Muscle layer of colon (tissue), 2 donors: Measurements from ENCODE around the gene CRISP2.
"Not testable (repeated sequence)": the region's sequence is repeated elsewhere in the genome, so short reads cannot be mapped to it uniquely, and the experiment has no call there.

ENCODE experiments used
- H3K27ac ChIP-seq: one replicate; pipeline ENCODE4 v1.7.0; 2013; ENCODE audit warnings: low read depth, mild to moderate bottlenecking, low read length, moderate library complexity
- H3K27me3 ChIP-seq, 2 donors: one replicate each; pipeline ENCODE4 v1.7.0; 2013; ENCODE audit warnings: low read length in 2 of 2, mild to moderate bottlenecking in 2 of 2; ENCODE audit not compliant: insufficient read depth in 2 of 2, control insufficient read depth in 1 of 2
- H3K36me3 ChIP-seq: one replicate; pipeline ENCODE4 v1.7.0; 2013; ENCODE audit warnings: mild to moderate bottlenecking, low read length; ENCODE audit not compliant: insufficient read depth
- H3K4me1 ChIP-seq: one replicate; pipeline ENCODE4 v1.7.0; 2013; ENCODE audit warnings: mild to moderate bottlenecking, low read length; ENCODE audit not compliant: insufficient read depth
- H3K4me3 ChIP-seq, 2 donors: one replicate each; pipeline ENCODE4 v1.7.0; 2013; ENCODE audit warnings: low read length in 2 of 2, low read depth in 1 of 2, mild to moderate bottlenecking in 1 of 2, moderate library complexity in 1 of 2
- H3K9ac ChIP-seq: one replicate; pipeline ENCODE4 v1.7.0; 2013; ENCODE audit warnings: low read length
- H3K9me3 ChIP-seq: one replicate; pipeline ENCODE4 v1.7.0; 2013; ENCODE audit warnings: mild to moderate bottlenecking, low read length
- donor health status: abdominal sarcoma.
- donor health status: Adenocarcinoma of cecum.

The CRISP2 gene

GRCh38 chr6:49693512-49693911 lies 19.8 kb downstream of the CRISP2 start:
- Histone ChIP-seq H3K4me3 (no peak overlapping the region), H3K27me3 (no peaks in the 10 kb centered on the region), H3K27ac (no peak overlapping the region), H3K4me1 (no peaks in the 10 kb centered on the region), H3K9ac (no peak overlapping the region), H3K36me3 (no peaks in the 10 kb centered on the region), H3K9me3 (no peaks in the 10 kb centered on the region)

GRCh38 chr6:49692534-49692933 lies 20.8 kb downstream of the CRISP2 start:
- H3K9ac ChIP-seq = no peak overlapping the region
- H3K4me1 ChIP-seq = no peaks in the 10 kb centered on the region
- H3K27me3 ChIP-seq = no peaks in the 10 kb centered on the region
- no peak overlapping the region for H3K27ac ChIP-seq
- no peak overlapping the region for H3K4me3 ChIP-seq
- no peaks in the 10 kb centered on the region for H3K36me3 ChIP-seq
- no peaks in the 10 kb centered on the region for H3K9me3 ChIP-seq

- no peaks in the 10 kb centered on the region for H3K36me3 ChIP-seq
- no peak overlapping the region for H3K4me3 ChIP-seq
- no peaks in the 10 kb centered on the region for H3K9me3 ChIP-seq
- no peaks in the 10 kb centered on the region for H3K4me1 ChIP-seq
- H3K9ac ChIP-seq = no peak overlapping the region
- no peaks in the 10 kb centered on the region for H3K27me3 ChIP-seq
- H3K27ac ChIP-seq = no peak overlapping the region
Observed at GRCh38 chr6:49676671-49677281, 36.6 kb downstream of the CRISP2 start.

- Histone ChIP-seq H3K4me1 (no peaks in the 10 kb centered on the region), H3K9me3 (no peaks in the 10 kb centered on the region), H3K9ac (no peak overlapping the region), H3K27me3 (no peaks in the 10 kb centered on the region), H3K27ac (no peak overlapping the region), H3K36me3 (no peaks in the 10 kb centered on the region), H3K4me3 (no peak overlapping the region)
Observed at GRCh38 chr6:49675816-49676215, 37.5 kb downstream of the CRISP2 start.

- Histone ChIP-seq H3K4me1 (no peaks in the 10 kb centered on the region), H3K4me3 (no peak overlapping the region), H3K27me3 (no peaks in the 10 kb centered on the region), H3K36me3 (no peaks in the 10 kb centered on the region), H3K9me3 (no peaks in the 10 kb centered on the region), H3K9ac (no peak overlapping the region), H3K27ac (no peak overlapping the region)
Observed at GRCh38 chr6:49668083-49668511, 45.2 kb downstream of the CRISP2 start.

DNA sequence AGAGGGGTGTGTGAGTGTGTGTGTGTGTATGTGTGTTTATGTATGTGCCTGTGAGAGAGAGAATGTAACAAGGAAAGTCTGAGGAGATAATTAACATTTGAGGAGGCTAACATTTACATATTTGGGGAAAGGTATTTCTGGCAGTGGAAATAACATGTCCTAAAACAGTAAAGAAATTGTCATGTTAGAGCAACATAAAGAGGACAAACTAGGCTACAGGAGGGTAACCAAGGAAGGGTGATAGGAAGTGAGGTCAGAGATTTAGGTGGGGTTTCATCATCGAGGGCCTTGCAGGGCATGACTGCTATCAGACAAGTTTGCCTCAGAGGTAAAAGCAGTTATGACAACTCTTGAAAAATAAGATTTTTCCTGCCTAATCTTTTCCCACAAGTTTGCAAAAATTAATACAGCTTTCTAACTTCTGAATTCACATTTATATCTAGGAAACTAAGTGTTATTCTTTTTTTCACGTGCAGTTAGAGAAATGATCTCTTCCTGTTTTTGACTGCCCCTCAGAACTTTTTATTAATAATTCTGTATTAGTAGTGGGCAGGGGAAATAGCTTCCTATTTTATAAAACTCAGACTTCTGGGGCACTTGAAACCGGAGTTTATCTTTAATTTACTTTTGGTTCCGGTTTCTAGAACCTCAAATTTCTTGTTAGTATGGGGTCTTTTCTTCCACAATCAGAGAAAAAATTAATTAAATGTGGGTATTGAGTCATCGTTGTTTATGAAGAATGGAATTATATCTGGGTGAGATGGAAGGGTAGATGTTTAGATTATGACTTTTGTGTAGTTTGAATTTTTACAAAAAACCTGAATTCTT lies 46.2 kb downstream of the CRISP2 start:
- Histone ChIP-seq H3K36me3 (no peaks in the 10 kb centered on the region), H3K27me3 (no peaks in the 10 kb centered on the region), H3K9ac (no peak overlapping the region), H3K9me3 (no peaks in the 10 kb centered on the region), H3K27ac (no peak overlapping the region), H3K4me3 (no peak overlapping the region), H3K4me1 (no peaks in the 10 kb centered on the region)

GRCh38 chr6:49666480-49666879 lies 46.9 kb downstream of the CRISP2 start:
- Histone ChIP-seq H3K27ac (no peak overlapping the region), H3K36me3 (no peaks in the 10 kb centered on the region), H3K9ac (no peak overlapping the region), H3K27me3 (no peaks in the 10 kb centered on the region), H3K4me1 (no peaks in the 10 kb centered on the region), H3K9me3 (no peaks in the 10 kb centered on the region), H3K4me3 (no peak overlapping the region)

- Histone ChIP-seq H3K4me3 (no peak overlapping the region), H3K36me3 (no peaks in the 10 kb centered on the region), H3K9me3 (no peaks in the 10 kb centered on the region), H3K27me3 (no peaks in the 10 kb centered on the region), H3K4me1 (no peaks in the 10 kb centered on the region), H3K9ac (no peak overlapping the region), H3K27ac (no peak overlapping the region)
Observed at GRCh38 chr6:49664817-49665216, 48.5 kb downstream of the CRISP2 start.

DNA sequence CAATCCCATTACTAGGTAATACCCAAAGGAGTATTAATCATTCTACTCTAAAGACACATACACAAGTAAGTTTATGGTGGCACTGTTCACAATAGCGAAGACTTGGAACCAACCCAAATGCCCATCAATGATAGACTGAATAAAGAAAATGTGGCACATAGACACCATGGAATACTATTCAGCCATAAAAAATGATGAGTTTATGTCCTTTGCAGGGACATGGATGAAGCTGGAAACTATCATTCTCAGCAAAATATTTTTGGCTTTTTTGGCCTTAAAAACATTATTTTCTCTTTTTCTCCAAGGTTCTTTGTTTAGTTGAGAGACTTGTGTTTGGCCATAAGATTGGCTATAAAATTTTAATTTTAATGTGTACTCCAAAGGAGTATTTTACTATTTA lies 49.3 kb downstream of the CRISP2 start:
- not testable (repeated sequence) for H3K9me3 ChIP-seq, H3K36me3 ChIP-seq, H3K27ac ChIP-seq, H3K4me3 ChIP-seq, H3K4me1 ChIP-seq, H3K27me3 ChIP-seq, H3K9ac ChIP-seq

DNA sequence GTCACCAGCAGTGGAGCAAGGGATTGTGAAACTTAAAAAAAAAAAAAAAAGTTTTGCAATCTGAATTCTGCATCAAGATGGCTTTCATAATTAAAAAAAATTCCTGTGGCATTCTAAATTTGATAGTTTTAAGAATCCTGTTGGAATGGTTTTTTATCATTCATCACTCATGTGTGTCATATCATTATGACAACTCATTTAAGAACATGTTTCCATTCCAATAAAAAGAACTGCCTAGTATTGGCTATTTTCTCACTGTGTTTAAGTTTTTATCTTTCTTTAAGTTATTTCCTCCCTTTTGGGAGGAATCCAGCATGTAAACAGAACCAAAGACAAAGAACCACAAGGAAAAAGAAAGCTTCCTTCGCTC lies 50.5 kb downstream of the CRISP2 start:
- H3K27me3 ChIP-seq = no peaks in the 10 kb centered on the region
- no peak overlapping the region for H3K27ac ChIP-seq
- no peak overlapping the region for H3K9ac ChIP-seq
- H3K4me1 ChIP-seq = no peaks in the 10 kb centered on the region
- H3K36me3 ChIP-seq = no peaks in the 10 kb centered on the region
- H3K4me3 ChIP-seq = no peak overlapping the region
- no peaks in the 10 kb centered on the region for H3K9me3 ChIP-seq

DNA sequence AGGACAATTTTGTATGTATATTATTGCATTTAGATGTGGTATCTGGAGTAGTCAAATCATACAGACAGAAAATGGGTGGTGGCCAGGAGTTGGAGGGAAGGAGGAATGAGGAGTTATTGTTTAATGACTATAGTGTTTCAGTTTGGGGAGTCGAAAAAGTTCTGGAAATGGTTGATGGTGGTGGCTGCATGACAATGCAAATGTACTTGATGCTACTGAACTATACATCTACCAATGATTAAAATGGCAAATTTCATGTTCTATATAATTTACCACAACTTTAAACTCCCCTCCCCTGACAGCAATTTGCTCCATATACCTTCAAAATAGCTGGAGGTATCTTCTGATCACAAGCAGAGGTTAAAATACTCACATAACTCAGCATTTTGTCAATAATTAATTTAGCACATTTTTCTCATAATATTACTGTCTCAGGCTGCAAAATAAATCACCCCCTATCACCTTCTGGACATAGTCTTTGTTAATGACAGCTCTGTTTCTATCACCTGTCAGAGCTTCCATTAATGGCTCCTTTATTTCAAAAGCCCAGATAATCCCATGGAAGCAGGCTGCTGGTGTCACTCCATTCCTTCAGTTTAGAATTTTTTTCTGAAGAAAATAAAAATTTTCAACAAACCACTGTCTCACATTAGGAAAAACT lies 51.0 kb downstream of the CRISP2 start:
- Histone ChIP-seq H3K27me3 (no peaks in the 10 kb centered on the region), H3K4me1 (no peaks in the 10 kb centered on the region), H3K9ac (no peak overlapping the region), H3K27ac (no peak overlapping the region), H3K4me3 (no peak overlapping the region), H3K36me3 (no peaks in the 10 kb centered on the region), H3K9me3 (no peaks in the 10 kb centered on the region)
